ENCODE results near the gene NEAT1. TPM values are rescaled to one million over a fixed set of nuclear protein-coding genes. Genes with fewer than 3 reads are reported as not detected.

The NEAT1 gene
- total RNA-seq, 1 donor from 2014 or later: 94.2 TPM

DNA sequence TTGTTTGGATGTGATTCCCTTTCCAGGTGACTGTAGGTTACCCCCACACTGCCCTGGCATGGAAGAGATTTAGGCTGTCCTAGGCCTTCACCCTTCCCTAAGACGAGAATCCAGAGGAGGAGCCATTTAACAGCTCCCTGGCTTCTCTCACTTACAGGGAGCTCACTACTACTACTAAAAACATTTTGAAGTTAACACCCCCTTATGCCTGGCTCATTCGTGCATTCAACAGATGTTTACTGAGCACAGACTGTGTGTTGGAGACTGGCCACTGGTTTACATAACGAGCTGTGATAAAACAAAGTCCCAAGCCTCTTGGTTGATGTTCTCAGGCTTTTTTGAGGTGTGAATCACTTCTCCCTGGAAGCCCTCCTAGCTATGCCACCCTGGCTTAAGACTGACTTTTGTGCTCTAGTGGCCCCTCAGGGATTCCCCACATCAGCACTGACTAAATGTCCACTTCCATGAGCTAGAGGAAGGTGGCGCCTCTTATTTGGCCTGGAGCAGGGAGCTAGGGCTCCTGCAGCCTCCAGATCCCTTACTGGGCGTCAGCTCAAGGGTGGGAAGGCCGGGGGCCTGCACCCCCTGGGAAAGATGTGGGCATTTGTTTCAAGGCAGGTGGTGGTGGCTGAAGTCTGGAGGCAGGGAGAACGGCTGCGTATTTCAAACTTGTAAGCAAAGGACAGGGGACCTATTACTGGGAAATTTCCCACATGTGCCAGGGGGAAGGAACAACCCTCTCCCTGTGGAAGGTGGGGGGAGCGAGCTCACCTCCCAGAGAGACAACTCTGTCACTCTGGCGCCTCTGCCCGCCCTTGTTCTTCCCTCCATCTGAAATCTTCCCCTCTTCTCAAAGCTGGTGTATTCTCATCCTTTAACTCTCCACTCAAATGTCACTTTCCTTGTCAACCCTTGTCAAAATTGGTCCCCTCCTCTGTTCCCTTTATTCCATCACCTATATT lies 56.9 kb downstream of the NEAT1 start:
- peak; percentile 56 to 85 for DNase-seq (ENCODE audit: low read depth in 2 of 2)

DNA sequence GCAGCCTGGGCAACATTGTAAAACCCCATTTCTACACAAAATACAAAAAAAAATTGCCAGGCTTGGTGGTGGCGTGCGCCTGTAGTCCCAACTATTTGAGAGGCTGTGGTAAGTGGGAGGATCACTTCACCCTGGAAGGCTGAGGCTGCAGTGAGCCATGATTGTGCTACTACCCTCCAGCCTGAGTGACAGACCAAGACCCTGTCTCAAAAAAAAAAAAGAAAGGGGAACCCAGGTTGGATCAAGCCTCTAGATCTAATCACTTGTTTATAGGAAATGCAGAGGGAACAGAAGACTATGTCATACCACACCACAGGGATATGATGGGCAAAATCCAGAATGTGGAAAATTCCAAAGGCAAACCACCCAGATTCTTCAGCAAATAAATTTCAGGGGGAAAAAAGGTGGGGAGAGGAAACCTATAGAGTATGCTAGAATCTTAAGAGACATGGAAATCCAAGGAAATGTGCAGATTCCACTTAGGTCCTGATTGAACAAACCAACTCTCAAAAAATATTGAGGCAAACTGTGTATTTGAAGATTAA lies 59.8 kb downstream of the NEAT1 start:
- DNase-seq (ENCODE audit: low read depth in 2 of 2): no peak

GRCh38 chr11:65485920-65486219 lies 63.3 kb downstream of the NEAT1 start:
- no peak for DNase-seq (ENCODE audit: low read depth in 2 of 2)

DNA sequence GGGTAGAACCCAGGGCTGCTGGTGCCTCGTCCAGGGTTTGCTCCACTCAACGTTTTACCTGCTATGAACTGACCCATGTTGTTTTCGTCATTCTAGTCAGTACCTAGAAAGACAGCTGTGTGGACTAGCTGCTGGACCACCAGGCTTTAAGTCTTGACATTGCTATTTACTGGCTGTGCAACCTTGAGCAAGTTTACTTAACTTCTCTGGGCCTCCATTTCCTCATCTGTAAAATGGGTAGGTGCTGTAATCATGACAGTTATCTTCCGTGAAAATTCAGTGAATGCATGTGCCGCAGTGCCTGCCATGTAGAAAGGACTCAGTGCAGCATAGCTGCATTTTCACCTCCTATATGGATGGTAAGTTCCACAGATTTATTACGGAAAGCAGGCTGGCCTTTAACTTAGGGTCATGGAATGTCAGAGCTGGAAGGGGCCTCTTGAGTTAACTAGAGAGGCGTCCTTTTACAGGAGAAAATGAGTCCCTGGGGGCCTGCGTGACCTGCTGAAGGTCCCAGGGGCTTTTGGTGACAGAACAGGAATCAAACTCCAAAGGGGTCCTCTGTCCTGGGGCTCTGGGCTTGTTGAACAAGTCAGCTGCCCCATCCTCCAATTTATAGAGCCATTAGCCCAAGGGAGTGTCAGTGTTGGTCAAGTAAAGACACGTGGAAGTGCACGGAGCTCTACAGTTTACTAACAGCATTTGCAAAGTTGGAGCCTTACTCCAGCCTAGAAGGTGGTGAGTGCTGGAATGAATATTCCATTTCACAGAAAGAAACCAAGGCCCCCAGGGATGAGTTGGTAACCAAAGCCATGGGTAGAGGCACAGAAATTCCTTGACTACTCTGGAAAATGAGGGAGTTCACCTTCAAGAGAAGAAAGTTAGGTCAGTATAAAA lies 64.2 kb downstream of the NEAT1 start:
- DNase-seq (ENCODE audit: low read depth in 2 of 2): no peak

DNA sequence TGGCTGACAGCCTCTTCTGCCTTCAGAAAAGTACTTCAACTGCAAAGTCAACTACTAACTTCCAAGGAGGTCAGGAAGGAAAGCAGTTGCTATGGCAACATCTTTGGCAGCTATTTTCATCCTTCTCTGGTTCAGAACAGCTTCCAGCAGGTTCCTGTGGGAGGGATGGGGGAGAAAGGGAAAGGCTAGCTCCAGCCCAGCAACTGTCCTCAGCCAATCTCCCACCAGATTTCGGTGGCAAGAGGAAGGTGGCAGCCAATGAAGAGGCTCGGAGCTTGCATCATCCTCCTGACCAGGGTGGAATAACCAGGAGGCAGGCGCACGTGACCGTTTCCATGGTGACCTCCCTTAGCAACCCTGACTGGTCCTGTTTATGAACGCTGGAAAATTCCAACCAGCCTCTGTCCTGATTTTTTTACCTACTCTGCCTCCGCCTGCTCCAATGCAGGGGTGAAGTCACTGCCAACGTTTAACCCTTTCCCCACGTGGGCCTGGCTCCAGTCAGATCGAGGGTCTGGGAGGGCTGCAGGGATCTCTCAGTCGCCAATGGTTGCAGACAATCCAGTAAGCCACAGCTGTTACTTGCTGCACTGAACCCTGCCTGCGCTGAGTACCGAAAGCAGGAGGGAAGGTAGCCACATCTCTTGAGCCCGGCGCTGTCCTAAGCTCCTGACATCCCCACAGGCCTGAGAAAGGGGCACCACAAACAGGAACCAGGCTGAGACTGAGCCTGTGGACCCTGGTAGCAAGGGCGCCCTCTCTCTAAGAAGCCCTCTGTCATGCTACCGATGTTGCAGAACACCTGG lies 65.1 kb downstream of the NEAT1 start:
- peak; percentile 100 for DNase-seq (ENCODE audit: low read depth in 2 of 2)

- peak; percentile 53 to 68 for DNase-seq (ENCODE audit: low read depth in 2 of 2)
Observed at GRCh38 chr11:65488273-65489034, 65.9 kb downstream of the NEAT1 start.

- peak in 1 of 2 donors; percentile 59 for DNase-seq (ENCODE audit: low read depth in 2 of 2)
Observed at GRCh38 chr11:65489035-65489705, 66.6 kb downstream of the NEAT1 start.

DNA sequence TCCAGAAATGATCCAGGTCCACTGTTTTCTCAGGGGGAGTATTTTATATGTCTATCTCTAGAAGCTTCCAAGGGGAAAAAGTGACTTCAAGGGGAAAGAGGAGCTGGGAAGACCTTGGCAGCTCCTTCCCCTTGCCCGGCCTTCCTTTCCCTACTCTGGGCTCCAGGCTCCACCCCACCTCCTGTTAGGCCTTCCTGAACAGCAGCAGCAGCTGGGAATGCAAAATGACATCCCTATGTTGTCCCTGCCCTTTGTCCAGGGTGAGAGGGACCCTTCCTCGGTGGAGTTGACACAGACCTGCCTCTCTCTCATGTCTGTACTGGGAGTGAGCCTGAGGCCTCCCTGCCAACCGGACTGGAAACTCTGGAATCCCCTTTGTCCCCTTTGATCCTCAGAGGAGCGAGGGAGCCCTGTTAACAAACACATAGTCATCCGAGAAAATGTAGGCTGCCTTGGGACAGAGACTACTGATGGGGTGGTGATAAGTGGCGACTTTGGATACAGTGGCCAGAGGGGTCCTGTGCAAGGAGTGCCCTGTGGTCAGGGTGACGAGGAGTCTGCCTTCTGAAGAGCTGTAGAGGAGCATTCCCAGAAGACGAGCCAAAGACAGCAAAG lies 67.2 kb downstream of the NEAT1 start:
- DNase-seq (ENCODE audit: low read depth in 2 of 2): peak in 1 of 2 donors; percentile 62

GRCh38 chr11:65491163-65491465 lies 68.5 kb downstream of the NEAT1 start:
- DNase-seq (ENCODE audit: low read depth in 2 of 2): peak; percentile 58 to 61

- peak; percentile 86 to 92 for DNase-seq (ENCODE audit: low read depth in 2 of 2)
Observed at GRCh38 chr11:65491614-65492386, 69.2 kb downstream of the NEAT1 start.

DNA sequence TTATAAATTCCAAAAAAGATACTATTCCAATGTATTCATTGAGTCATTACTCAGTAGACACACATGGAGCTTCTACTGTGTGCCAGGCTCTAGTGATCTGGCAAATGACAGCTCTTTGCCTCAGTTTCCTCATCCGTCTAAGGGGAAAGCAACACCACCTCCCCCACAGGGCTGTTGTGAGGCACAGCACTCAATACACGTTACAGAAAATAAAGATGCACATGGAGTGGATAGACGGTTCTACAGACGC lies 69.7 kb downstream of the NEAT1 start:
- DNase-seq (ENCODE audit: low read depth in 2 of 2): no peak

GRCh38 chr11:65492637-65493366 lies 70.2 kb downstream of the NEAT1 start:
- peak in 1 of 2 donors; percentile 89 for DNase-seq (ENCODE audit: low read depth in 2 of 2)

DNA sequence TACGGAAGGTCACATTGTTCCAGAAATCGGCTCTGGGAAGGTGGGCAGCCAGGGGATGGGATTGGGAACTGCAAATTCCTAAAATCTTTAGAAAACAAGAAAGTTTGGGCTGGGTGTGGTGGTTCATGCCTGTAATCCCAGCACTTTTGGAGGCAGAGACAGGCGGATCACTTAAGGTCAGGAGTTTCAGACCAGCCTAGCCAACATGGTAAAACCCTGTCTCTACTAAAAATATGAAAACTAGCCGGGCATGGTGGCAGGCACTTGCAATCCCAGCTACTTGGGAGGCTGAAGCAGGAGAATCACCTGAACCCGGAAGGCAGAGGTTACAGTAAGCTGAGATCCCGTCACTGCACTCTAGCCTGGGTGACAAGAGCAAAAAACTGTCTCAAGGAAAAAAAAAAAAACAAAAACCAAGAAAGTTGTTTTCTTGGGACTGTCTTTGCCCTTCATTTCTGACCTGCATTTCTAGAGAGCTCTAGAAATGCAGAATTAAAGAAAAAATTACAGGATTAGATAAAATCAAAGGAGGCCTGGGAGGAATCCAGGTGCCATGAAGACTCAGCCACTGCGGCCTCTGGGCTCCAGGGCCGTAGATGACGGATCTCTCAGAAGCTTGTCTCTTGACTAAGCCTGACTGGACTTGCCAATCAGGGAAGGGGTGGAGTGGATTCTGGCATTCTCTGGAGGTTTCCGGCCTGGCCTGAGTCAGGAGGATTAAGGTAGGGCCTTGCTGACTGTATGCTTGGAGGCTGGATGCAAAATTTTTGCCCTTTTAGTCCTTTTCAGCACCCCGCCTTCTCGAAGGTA lies 71.0 kb downstream of the NEAT1 start:
- peak; percentile 35 to 95 for DNase-seq (ENCODE audit: low read depth in 2 of 2)
